ENCODE results near the gene TAS1R2.

TAS1R2 gene

DNA sequence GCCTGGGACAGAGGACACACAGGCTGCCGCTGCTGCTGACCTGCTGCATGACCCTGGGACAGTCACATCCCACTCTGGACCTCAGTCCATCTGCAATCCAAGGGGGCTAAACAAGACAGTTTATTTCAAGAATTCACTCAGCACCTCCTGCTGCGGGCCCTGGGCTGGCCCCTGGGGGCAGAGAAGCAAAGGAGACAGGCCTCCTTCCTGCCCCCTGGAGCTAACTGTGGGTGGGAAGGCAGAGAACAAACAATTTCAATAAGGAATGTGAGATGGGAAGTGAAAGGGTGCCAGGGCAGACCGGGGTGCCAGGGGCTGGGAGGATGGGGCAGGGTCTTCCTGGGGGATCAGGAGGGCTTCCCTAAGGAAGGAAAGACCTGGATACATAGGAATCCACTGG lies 60.0 kb downstream of the TAS1R2 start:
- DNase-seq (ENCODE audit: low read depth), result no peak

DNA sequence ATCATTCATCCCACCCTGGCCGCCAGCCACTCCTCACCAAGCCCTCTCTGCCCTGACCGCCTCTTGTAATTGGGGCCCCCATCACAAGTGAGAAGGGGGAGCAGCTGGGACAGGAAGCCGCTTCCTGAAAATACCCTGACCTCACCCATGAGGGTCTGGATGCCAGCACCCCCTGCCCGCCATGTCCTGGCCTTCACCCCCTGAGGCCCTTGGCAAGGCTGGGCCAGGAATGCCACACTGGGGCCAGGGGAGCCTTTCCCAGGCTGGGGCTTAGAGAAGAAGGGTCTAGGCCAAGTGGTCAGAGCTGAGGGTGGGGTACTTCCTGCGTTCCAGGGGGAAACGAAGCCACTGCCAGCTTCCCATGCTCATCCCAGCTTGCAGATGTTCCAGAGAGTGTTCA lies 60.5 kb downstream of the TAS1R2 start:
- DNase-seq (ENCODE audit: low read depth), result no peak

DNA sequence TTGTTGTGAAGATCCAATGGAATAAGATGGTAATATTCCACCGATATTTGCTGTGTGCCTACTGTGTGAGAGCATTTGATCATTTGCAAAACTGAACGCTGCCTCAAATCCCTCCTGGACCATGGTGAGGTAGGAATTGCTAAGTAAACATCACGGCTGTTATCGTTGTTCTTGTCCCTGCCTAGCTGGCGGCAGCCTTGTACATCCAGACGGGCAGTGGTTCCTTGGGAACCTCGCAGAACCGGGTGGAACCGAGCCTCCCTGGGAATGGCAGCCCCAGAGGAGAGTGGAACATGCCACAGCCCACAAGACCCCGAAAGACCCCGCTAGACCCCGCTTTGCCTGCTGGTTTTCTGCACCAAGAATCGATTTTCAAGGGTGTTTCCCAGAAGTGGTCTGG lies 60.9 kb downstream of the TAS1R2 start:
- DNase-seq (ENCODE audit: low read depth), result no peak

GRCh38 chr1:18796950-18797349 lies 62.5 kb downstream of the TAS1R2 start:
- no peak for DNase-seq (ENCODE audit: low read depth)

DNA sequence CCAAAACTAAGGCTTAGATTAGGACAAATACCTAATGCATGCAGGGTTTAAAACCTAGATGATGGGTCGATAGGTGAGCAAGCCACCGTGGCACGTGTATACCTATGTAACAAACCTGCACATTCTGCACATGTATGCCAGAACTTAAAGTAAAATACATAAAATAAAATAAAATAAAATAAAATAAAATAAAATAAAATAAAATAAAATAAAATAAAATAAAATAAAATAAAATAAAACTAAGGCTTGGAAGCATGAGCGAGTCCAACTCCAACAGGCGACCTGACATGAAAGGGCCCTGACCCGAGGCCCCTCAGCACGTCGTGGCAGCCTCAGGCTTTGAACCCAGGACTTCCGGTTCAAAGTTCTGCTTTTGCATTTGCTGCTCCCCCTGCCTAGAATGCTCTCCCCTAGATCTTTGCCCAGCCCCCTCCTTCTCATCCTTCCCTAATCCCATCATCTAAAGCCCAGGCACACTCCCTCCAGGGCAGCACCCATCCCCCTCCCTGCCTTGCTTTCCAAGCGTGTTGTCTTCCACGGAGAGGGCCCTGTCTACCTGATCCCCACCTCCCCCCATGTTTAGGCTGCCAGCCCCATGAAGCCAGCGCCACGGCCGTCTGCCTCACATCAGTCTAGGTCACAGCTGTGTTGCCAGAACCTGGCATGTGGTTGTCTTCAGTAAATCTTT lies 64.3 kb downstream of the TAS1R2 start:
- DNase-seq (ENCODE audit: low read depth), result no peak

GRCh38 chr1:18794561-18794960 lies 64.9 kb downstream of the TAS1R2 start:
- no peak for DNase-seq (ENCODE audit: low read depth)

- no peak for DNase-seq (ENCODE audit: low read depth)
These were observed 65.4 kb downstream of the TAS1R2 start for GRCh38 chr1:18794051-18794450.

- DNase-seq (ENCODE audit: low read depth), result no peak
These were observed 66.3 kb downstream of the TAS1R2 start for GRCh38 chr1:18793164-18793563.

DNA sequence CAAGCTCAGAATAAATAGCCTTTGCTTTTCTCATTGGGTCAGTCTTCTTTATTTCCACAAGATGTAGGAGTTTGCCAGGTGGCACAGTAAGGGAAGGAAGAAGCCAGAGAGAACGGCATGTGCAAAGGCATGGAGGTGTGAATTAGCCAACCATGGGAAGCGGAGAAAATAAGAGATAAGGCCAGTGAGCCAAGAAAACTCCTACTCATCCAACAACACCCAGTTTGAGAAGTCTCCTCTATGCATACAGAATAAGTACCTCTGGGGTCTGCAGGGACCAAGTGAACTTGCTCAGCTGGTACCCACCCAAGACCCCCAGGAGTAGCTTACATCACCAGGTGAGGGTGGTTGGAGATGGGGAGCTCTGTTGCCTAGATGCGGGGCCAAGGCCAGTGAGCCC lies 66.7 kb downstream of the TAS1R2 start:
- DNase-seq (ENCODE audit: low read depth), result no peak

Measured in stimulated activated CD8-positive, alpha-beta memory T cell treated with anti-CD3 and anti-CD28 coated beads, Interleukin-15, amount 100 ng/mL, for 24 hours (primary cell).